H9 (cell line): ENCODE measurements around the gene SPSB2. TPM values are rescaled to one million over a fixed set of nuclear protein-coding genes. Genes with fewer than 3 reads are reported as not detected.
A peak's percentile ranks its signal among the peaks of the same experiment; 100 is the strongest.
"Not testable (repeated sequence)": the region's sequence is repeated elsewhere in the genome, so short reads cannot be mapped to it uniquely, and the experiment has no call there.

ENCODE experiments used
- DNase-seq: peaks from one replicate; pipeline ENCODE4 v3.0.0-alpha.2; 2017
- H2AFZ ChIP-seq: one replicate; pipeline ENCODE4 v1.6.1; 2013; ENCODE audit warnings: mild to moderate bottlenecking, low read length, control low read depth, moderate library complexity
- H2AK5ac ChIP-seq: 2 replicates; pipeline ENCODE4 v1.6.1; 2013; ENCODE audit warnings: low read length, control low read depth, mixed read lengths; ENCODE audit not compliant: insufficient read length
- H2BK120ac ChIP-seq: one replicate; pipeline ENCODE4 v1.6.1; 2013; ENCODE audit warnings: low read depth, mild to moderate bottlenecking, low read length, control low read depth, inconsistent platforms; ENCODE audit not compliant: poor library complexity, severe bottlenecking
- H2BK12ac ChIP-seq: 2 replicates; pipeline ENCODE4 v1.6.1; 2013; ENCODE audit warnings: low read length, control low read depth, mixed read lengths, low read depth; ENCODE audit not compliant: insufficient read length
- H2BK15ac ChIP-seq: 2 replicates; pipeline ENCODE4 v1.6.1; 2013; ENCODE audit warnings: low read depth, low read length, control low read depth
- H2BK20ac ChIP-seq: one replicate; pipeline ENCODE4 v1.6.1; 2013; ENCODE audit warnings: low read depth, mild to moderate bottlenecking, low read length, control low read depth, inconsistent platforms; ENCODE audit not compliant: poor library complexity, severe bottlenecking
- H2BK5ac ChIP-seq: 2 replicates; pipeline ENCODE4 v1.6.1; 2013; ENCODE audit warnings: low read length, control low read depth, mixed read lengths; ENCODE audit not compliant: insufficient read length
- H3K14ac ChIP-seq: 2 replicates; pipeline ENCODE4 v1.6.1; 2013; ENCODE audit warnings: low read length, control low read depth; ENCODE audit not compliant: insufficient read depth
- H3K18ac ChIP-seq: 2 replicates; pipeline ENCODE4 v1.6.1; 2013; ENCODE audit warnings: low read depth, mild to moderate bottlenecking, mixed read lengths, low read length, control low read depth; ENCODE audit not compliant: insufficient read length
- H3K23ac ChIP-seq: 2 replicates; pipeline ENCODE4 v1.6.1; 2013; ENCODE audit warnings: low read length, control low read depth, mixed read lengths, low read depth; ENCODE audit not compliant: insufficient read length
- H3K23me2 ChIP-seq: 2 replicates; pipeline ENCODE4 v1.6.1; 2013; ENCODE audit warnings: low read depth, mild to moderate bottlenecking, mixed read lengths, low read length, control low read depth; ENCODE audit not compliant: insufficient read length, poor library complexity, severe bottlenecking
- H3K27ac ChIP-seq: 2 replicates; pipeline ENCODE4 v1.5.1; 2013; ENCODE audit warnings: low read length, control low read depth, mixed read lengths, low read depth; ENCODE audit not compliant: insufficient read length
- H3K27me3 ChIP-seq: 2 replicates; pipeline ENCODE4 v1.6.1; 2013; ENCODE audit warnings: low read length, control low read depth, inconsistent platforms; ENCODE audit not compliant: insufficient read depth
- H3K4ac ChIP-seq: 2 replicates; pipeline ENCODE4 v1.6.1; 2013; ENCODE audit warnings: low read depth, mild to moderate bottlenecking, control low read depth, inconsistent platforms, low read length, moderate library complexity
- H3K4me1 ChIP-seq: 2 replicates; pipeline ENCODE4 v1.6.1; 2013; ENCODE audit warnings: low read length, control low read depth, inconsistent platforms; ENCODE audit not compliant: insufficient read depth
- H3K4me2 ChIP-seq: 2 replicates; pipeline ENCODE4 v1.6.1; 2013; ENCODE audit warnings: low read length, control low read depth, mixed read lengths; ENCODE audit not compliant: insufficient read length, insufficient read depth
- H3K56ac ChIP-seq: 2 replicates; pipeline ENCODE4 v1.6.1; 2013; ENCODE audit warnings: low read depth, mild to moderate bottlenecking, mixed read lengths, low read length, control low read depth; ENCODE audit not compliant: insufficient read length
- H3K79me1 ChIP-seq: 2 replicates; pipeline ENCODE4 v1.6.1; 2013; ENCODE audit warnings: low read depth, mild to moderate bottlenecking, moderate library complexity, low read length, control low read depth, inconsistent platforms; ENCODE audit not compliant: insufficient read depth, poor library complexity, severe bottlenecking
- H3K79me2 ChIP-seq: 2 replicates; pipeline ENCODE4 v1.6.1; 2013; ENCODE audit warnings: low read length, control low read depth, inconsistent platforms; ENCODE audit not compliant: insufficient read depth
- H3K9ac ChIP-seq: 2 replicates; pipeline ENCODE4 v1.6.1; 2013; ENCODE audit warnings: low read length, control low read depth, mixed read lengths; ENCODE audit not compliant: insufficient read length; ENCODE audit errors: extremely low read depth
- H3K9me3 ChIP-seq: one replicate; pipeline ENCODE4 v1.6.1; 2013; ENCODE audit warnings: low read depth, low read length, inconsistent platforms; ENCODE audit not compliant: control insufficient read depth
- H3T11ph ChIP-seq: one replicate; pipeline ENCODE4 v1.6.1; 2013; ENCODE audit warnings: mild to moderate bottlenecking, low read length, control low read depth, inconsistent platforms
- H4K20me1 ChIP-seq: one replicate; pipeline ENCODE4 v1.6.1; 2013; ENCODE audit not compliant: control insufficient read depth, insufficient read length, insufficient read depth
- H4K5ac ChIP-seq: 2 replicates; pipeline ENCODE4 v1.6.1; 2013; ENCODE audit warnings: low read depth, mild to moderate bottlenecking, mixed read lengths, low read length, control low read depth; ENCODE audit not compliant: insufficient read length
- H4K8ac ChIP-seq: replicated peaks from 2 replicates; pipeline ENCODE4 v1.6.1; 2013; ENCODE audit warnings: low read length, control low read depth, mixed read lengths, low read depth; ENCODE audit not compliant: insufficient read length
- H4K91ac ChIP-seq: 2 replicates; pipeline ENCODE4 v1.6.1; 2013; ENCODE audit warnings: low read depth, mild to moderate bottlenecking, moderate library complexity, mixed read lengths, low read length, control low read depth; ENCODE audit not compliant: insufficient read length
- H3K27ac Mint-ChIP-seq, 3 experiments: 2 replicates in 2 of 3; 3 replicates in 1 of 3; pipeline ENCODE4 v1.8.0; 2020 to 2021; ENCODE audit warnings: mixed read lengths in 3 of 3, mild to moderate bottlenecking in 1 of 3, moderate library complexity in 1 of 3
- H3K27me3 Mint-ChIP-seq: 2 replicates; pipeline ENCODE4 v1.8.0; 2021; ENCODE audit warnings: low read depth, mild to moderate bottlenecking, moderate library complexity, mixed read lengths
- H3K36me3 Mint-ChIP-seq, 3 experiments: 2 replicates in 2 of 3; 3 replicates in 1 of 3; pipeline ENCODE4 v1.8.0; 2020 to 2021; ENCODE audit warnings: low read depth in 3 of 3, mixed read lengths in 3 of 3; ENCODE audit not compliant: insufficient read depth in 1 of 3
- H3K4me1 Mint-ChIP-seq, 2 experiments: 2 replicates each; pipeline ENCODE4 v1.8.0; 2020; ENCODE audit warnings: mixed read lengths in 2 of 2
- H3K4me3 Mint-ChIP-seq, 2 experiments: 2 replicates in 1 of 2; 3 replicates in 1 of 2; pipeline ENCODE4 v1.8.0; 2020 to 2021; ENCODE audit warnings: mild to moderate bottlenecking in 2 of 2, mixed read lengths in 2 of 2, moderate library complexity in 1 of 2
- H3K9me3 Mint-ChIP-seq, 2 experiments: 2 replicates in 1 of 2; 3 replicates in 1 of 2; pipeline ENCODE4 v1.8.0; 2020; ENCODE audit warnings: mild to moderate bottlenecking in 2 of 2, mixed read lengths in 2 of 2, moderate library complexity in 1 of 2
- WGBS: extraction: QIAGEN DNeasy Blood & Tissue Kit; methylation state at CpG from one replicate; pipeline ENCODE4 v1.1.7; 2013; ENCODE audit warnings: missing lambda C conversion rate, low lambda C conversion rate, mixed read lengths; ENCODE audit not compliant: insufficient read length; ENCODE audit errors: extremely low coverage; 5-methylcytosine and 5-hydroxymethylcytosine counted together
- total RNA-seq: library from RNA; stranded (reverse); gene quantifications from 2 replicates; pipeline ENCODE4 v1.2.1, GENCODE V29; 2021
- TF ChIP-seq, protein P1 (sequence below): fragments of 200-600 bp; sonication (generic); conservative IDR thresholded peaks from 3 replicates; pipeline ENCODE4 v1.8.0; 2021; ENCODE audit warnings: antibody characterized with exemption, mild to moderate bottlenecking

The SPSB2 gene
- total RNA-seq, 1 experiment from 2014 or later: 13.7 TPM

DNA sequence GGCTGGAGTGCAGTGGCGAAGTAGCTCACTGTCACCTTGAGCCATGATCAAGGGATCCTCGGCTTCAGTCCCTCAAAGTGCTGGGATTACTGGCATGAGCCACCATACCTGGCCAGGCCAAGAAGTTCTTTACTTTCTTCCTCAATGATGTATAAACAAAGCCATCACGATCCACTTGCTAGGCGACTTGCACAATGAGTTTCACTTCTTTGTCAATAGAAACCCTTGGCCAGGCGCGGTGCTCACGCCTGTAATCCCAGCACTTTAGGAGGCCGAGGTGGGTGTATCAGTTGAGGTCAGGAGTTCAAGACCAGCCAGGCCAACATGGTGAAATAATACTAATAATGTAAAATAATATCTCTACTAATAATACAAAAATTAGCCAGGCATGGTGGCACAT, 14.4 kb upstream of the SPSB2 start:
- peaks cover 38 to 50% of the 10 kb centered on the region in 2 experiments for H3K4me1 Mint-ChIP-seq
- H3K36me3 Mint-ChIP-seq: peaks cover 0 to 31% (median 29%) of the 10 kb centered on the region in 3 experiments; a peak in 5 of 7 replicates

DNA sequence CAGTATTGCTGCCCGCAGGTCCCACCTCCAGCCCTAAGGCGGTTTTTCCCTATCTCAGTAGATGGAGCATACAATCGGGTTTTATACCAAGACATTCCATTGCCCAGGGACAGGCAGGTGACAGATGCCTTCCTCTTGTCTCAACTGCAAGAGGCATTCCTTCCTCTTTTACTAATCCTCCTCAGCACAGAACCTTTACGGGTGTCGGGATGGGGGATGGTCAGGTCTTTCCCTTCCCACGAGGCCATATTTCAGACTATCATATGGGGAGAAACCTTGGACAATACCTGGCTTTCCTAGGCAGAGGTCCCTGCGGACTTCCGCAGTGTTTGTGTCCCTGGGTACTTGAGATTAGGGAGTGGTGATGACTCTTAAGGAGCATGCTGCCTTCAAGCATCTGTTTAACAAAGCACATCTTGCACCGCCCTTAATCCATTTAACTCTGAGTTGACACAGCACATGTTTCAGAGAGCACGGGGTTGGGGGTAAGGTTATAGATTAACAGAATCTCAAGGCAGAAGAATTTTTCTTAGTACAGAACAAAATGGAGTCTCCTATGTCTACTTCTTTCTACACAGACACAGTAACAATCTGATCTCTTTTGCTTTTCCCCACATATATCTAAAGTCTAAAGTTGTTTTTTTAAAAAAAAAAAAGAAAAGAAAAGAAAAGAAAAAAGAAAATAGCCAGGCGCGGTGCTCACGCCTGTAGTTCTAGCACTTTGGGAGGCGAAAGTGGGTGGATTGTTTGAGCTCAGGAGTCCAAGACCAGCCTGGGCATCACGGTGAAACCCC, 13.3 kb upstream of the SPSB2 start:
- not testable (repeated sequence) for H3K4me1 ChIP-seq, H3T11ph ChIP-seq, H3K27ac ChIP-seq, DNase-seq, H2BK5ac ChIP-seq, H4K91ac ChIP-seq, H3K23me2 ChIP-seq, H3K4ac ChIP-seq, H3K27me3 Mint-ChIP-seq, H3K79me2 ChIP-seq, H2BK20ac ChIP-seq, H4K5ac ChIP-seq, H3K9me3 ChIP-seq, H4K8ac ChIP-seq, H3K56ac ChIP-seq, H3K23ac ChIP-seq, H4K20me1 ChIP-seq, H3K27me3 ChIP-seq, H2BK12ac ChIP-seq, H2BK15ac ChIP-seq, H3K18ac ChIP-seq, H3K9me3 Mint-ChIP-seq, H3K9ac ChIP-seq, H2BK120ac ChIP-seq, H2AK5ac ChIP-seq, H3K79me1 ChIP-seq, H3K4me2 ChIP-seq, H2AFZ ChIP-seq, H3K14ac ChIP-seq
- Mint-ChIP-seq H3K36me3 (peaks cover 0 to 38% (median 34%) of the 10 kb centered on the region in 3 experiments; a peak in 4 of 7 replicates), H3K4me1 (peaks cover 36 to 47% of the 10 kb centered on the region in 2 experiments), H3K4me3 (peak overlapping the region; percentile 43 to 67; a peak in 4 of 5 replicates), H3K27ac (peak overlapping the region; percentile 90 to 99 (median 93); a peak in 6 of 7 replicates)
- WGBS: no CpG with 5 or more reads among the region's 15 CpGs

More for the DNA sequence above, 14.4 kb upstream of the SPSB2 start:
- Mint-ChIP-seq H3K27me3 (no peaks in the 10 kb centered on the region), H3K9me3 (peaks cover 0 to 3% of the 10 kb centered on the region in 2 experiments; a peak in 2 of 5 replicates), H3K4me3 (no peak overlapping the region; a peak in 1 of 5 replicates), H3K27ac (peak overlapping the region in 2 of 3 experiments; percentile 28 to 72; a peak in 1 of 7 replicates)
- no peak overlapping the region for H2BK15ac ChIP-seq
- no peak overlapping the region for H3K9ac ChIP-seq
- no peaks in the 10 kb centered on the region for H4K20me1 ChIP-seq
- no peaks in the 10 kb centered on the region for H3K79me2 ChIP-seq
- no peak overlapping the region for H2BK5ac ChIP-seq
- H2BK120ac ChIP-seq: no peak overlapping the region
- DNase-seq: no peak
- H3K56ac ChIP-seq: no peak overlapping the region
- no peak overlapping the region for H4K5ac ChIP-seq
- no peak overlapping the region for H3K14ac ChIP-seq
- no peak overlapping the region for H2AFZ ChIP-seq
- no peaks in the 10 kb centered on the region for H3K27me3 ChIP-seq
- H3K9me3 ChIP-seq: no peaks in the 10 kb centered on the region
- no peak overlapping the region for H3K27ac ChIP-seq
- no peak overlapping the region for H4K8ac ChIP-seq
- no peak overlapping the region for H2BK12ac ChIP-seq
- no peak overlapping the region for H3K23ac ChIP-seq
- H3T11ph ChIP-seq: no peak overlapping the region
- no peak overlapping the region for H3K4me2 ChIP-seq
- H2BK20ac ChIP-seq: no peak overlapping the region
- H3K23me2 ChIP-seq: peaks cover 6% of the 10 kb centered on the region
- WGBS: no CpG with 5 or more reads among the region's 8 CpGs
- H3K4ac ChIP-seq: no peak overlapping the region
- TF ChIP-seq, protein P1, sequence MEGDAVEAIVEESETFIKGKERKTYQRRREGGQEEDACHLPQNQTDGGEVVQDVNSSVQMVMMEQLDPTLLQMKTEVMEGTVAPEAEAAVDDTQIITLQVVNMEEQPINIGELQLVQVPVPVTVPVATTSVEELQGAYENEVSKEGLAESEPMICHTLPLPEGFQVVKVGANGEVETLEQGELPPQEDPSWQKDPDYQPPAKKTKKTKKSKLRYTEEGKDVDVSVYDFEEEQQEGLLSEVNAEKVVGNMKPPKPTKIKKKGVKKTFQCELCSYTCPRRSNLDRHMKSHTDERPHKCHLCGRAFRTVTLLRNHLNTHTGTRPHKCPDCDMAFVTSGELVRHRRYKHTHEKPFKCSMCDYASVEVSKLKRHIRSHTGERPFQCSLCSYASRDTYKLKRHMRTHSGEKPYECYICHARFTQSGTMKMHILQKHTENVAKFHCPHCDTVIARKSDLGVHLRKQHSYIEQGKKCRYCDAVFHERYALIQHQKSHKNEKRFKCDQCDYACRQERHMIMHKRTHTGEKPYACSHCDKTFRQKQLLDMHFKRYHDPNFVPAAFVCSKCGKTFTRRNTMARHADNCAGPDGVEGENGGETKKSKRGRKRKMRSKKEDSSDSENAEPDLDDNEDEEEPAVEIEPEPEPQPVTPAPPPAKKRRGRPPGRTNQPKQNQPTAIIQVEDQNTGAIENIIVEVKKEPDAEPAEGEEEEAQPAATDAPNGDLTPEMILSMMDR: no peak
- no peak overlapping the region for H2AK5ac ChIP-seq
- H4K91ac ChIP-seq: no peak overlapping the region
- no peak overlapping the region for H3K18ac ChIP-seq
- no peaks in the 10 kb centered on the region for H3K79me1 ChIP-seq
- H3K4me1 ChIP-seq: peaks cover 5% of the 10 kb centered on the region; the same call in 1 of the 2 replicates
